Prostate gland (tissue), 2 donors: Measurements from ENCODE around the gene LHPP. TPM values are rescaled to one million over a fixed set of nuclear protein-coding genes. Genes with fewer than 3 reads are reported as not detected.

Source experiments
- DNase-seq: peaks from one replicate; pipeline ENCODE4 v3.0.0-alpha.2; 2019; ENCODE audit warnings: low spot score
- H3K27ac ChIP-seq, 2 donors: fragments of 200-600 bp; sonication (generic); 2 replicates each; pipeline ENCODE4 v1.5.1; 2017 to 2019
- H3K27me3 ChIP-seq: fragments of 200-600 bp; sonication (generic); replicated peaks from 2 replicates; pipeline ENCODE4 v1.5.1; 2019; ENCODE audit not compliant: insufficient read depth
- H3K36me3 ChIP-seq, 2 donors: fragments of 200-600 bp; sonication (generic); 1 replicate in 1 of 2; 2 replicates in 1 of 2; pipeline versions ENCODE4 v1.5.1 to v1.8.1; 2017 to 2019
- H3K4me1 ChIP-seq: fragments of 200-600 bp; sonication (generic); replicated peaks from 2 replicates; pipeline ENCODE4 v1.5.1; 2019
- H3K4me3 ChIP-seq, 2 donors: fragments of 200-600 bp; sonication (generic); 2 replicates each; pipeline ENCODE4 v1.5.1; 2017 to 2019
- H3K9me3 ChIP-seq: fragments of 200-600 bp; sonication (generic); 2 replicates; pipeline ENCODE4 v1.5.1; 2017
- CTCF ChIP-seq, 4 experiments: fragments of 200-600 bp in 2 of 4; fragments of 450-650 bp in 2 of 4; sonication (generic) in 2 of 4; IDR thresholded peaks; 1 replicate in 3 of 4; 2 replicates in 1 of 4; pipeline ENCODE4 v1.5.1; 2016 to 2019; ENCODE audit warnings: antibody characterized with exemption in 4 of 4, mild to moderate bottlenecking in 2 of 4, moderate library complexity in 2 of 4
- POLR2A ChIP-seq: fragments of 450-650 bp; IDR thresholded peaks from one replicate; pipeline ENCODE4 v1.6.1; 2016; ENCODE audit warnings: antibody characterized with exemption, mild to moderate bottlenecking
- POLR2AphosphoS5 ChIP-seq: sonication (generic); formaldehyde crosslinking; IDR thresholded peaks from one replicate; pipeline ENCODE4 v1.6.1; 2017; ENCODE audit warnings: antibody characterized with exemption
- WGBS: methylation state at CpG from one replicate; pipeline ENCODE4 v1.1.5; 2018; 5-methylcytosine and 5-hydroxymethylcytosine counted together
- intact Hi-C: fragments of 100-400 bp; cut with DNase I; formaldehyde crosslinking; loops from one replicate; pipeline ENCODE4 v1.14.2; 2022
- total RNA-seq, 2 donors: library from RNA; depleted of rRNA; stranded (reverse); fragments of >200 nt; gene quantifications; one replicate each; pipeline ENCODE4 v1.1.0, GENCODE V29; 2016

The LHPP gene
- total RNA-seq, 2 donors from 2014 or later, result 21.9 to 43.3 TPM

GRCh38 chr10:124525751-124526600, 64.4 kb downstream of the LHPP start:
- no peak overlapping the region for H3K4me3 ChIP-seq
- WGBS, result 91% methylated on average over 20 of the region's 20 CpGs
- TF ChIP-seq CTCF (IDR thresholded peaks at IDR 0.05) (no peak), POLR2AphosphoS5 (no peak), POLR2A (no peak)
- H3K27me3 ChIP-seq, result no peaks in the 10 kb centered on the region
- no peaks in the 10 kb centered on the region for H3K4me1 ChIP-seq
- H3K27ac ChIP-seq, result no peak overlapping the region
- DNase-seq, result no peak
- H3K36me3 ChIP-seq, result no peaks in the 10 kb centered on the region
- no peaks in the 10 kb centered on the region for H3K9me3 ChIP-seq
- intact Hi-C loops, result no loop called here

- H3K27me3 ChIP-seq, result no peaks in the 10 kb centered on the region
- no peak for TF ChIP-seq POLR2AphosphoS5
- TF ChIP-seq POLR2A, result no peak
- TF ChIP-seq CTCF (IDR thresholded peaks at IDR 0.05), result no peak
- 82% methylated on average over 17 of the region's 17 CpGs for WGBS
- H3K9me3 ChIP-seq, result no peaks in the 10 kb centered on the region
- H3K4me1 ChIP-seq, result no peaks in the 10 kb centered on the region
- no peak overlapping the region for H3K27ac ChIP-seq
- intact Hi-C loops, result no loop called here
- H3K36me3 ChIP-seq, result no peaks in the 10 kb centered on the region
- H3K4me3 ChIP-seq, result no peak overlapping the region
- DNase-seq, result no peak
Observed at GRCh38 chr10:124526621-124527267, 65.1 kb downstream of the LHPP start.

- DNase-seq, result no peak
- 90% methylated on average over 11 of the region's 11 CpGs for WGBS
- intact Hi-C loops, result no loop called here
- Histone ChIP-seq H3K4me1 (no peaks in the 10 kb centered on the region), H3K36me3 (no peaks in the 10 kb centered on the region), H3K4me3 (no peak overlapping the region), H3K27ac (no peak overlapping the region), H3K9me3 (no peaks in the 10 kb centered on the region), H3K27me3 (no peaks in the 10 kb centered on the region)
- no peak for TF ChIP-seq POLR2AphosphoS5
- no peak for TF ChIP-seq CTCF (IDR thresholded peaks at IDR 0.05)
- no peak for TF ChIP-seq POLR2A
Observed at GRCh38 chr10:124527874-124528395, 66.3 kb downstream of the LHPP start.

- WGBS, result 55% methylated on average over 17 of the region's 17 CpGs
- H3K4me1 ChIP-seq, result no peaks in the 10 kb centered on the region
- H3K36me3 ChIP-seq, result no peaks in the 10 kb centered on the region
- H3K4me3 ChIP-seq, result no peak overlapping the region
- H3K9me3 ChIP-seq, result no peaks in the 10 kb centered on the region
- no peaks in the 10 kb centered on the region for H3K27me3 ChIP-seq
- no peak for DNase-seq
- H3K27ac ChIP-seq, result no peak overlapping the region
- intact Hi-C loops, result loop anchor here (2.0 kb wide), 1 partner anchor 297 kb away; no protein-coding TSS in a partner anchor
- TF ChIP-seq POLR2AphosphoS5, result no peak
Observed at GRCh38 chr10:124529661-124530214, 68.1 kb downstream of the LHPP start.

- no peak overlapping the region for H3K27ac ChIP-seq
- H3K4me3 ChIP-seq, result no peak overlapping the region
- H3K27me3 ChIP-seq, result no peaks in the 10 kb centered on the region
- no peaks in the 10 kb centered on the region for H3K4me1 ChIP-seq
- intact Hi-C loops, result loop anchor here (2.0 kb wide), 1 partner anchor 297 kb away; no protein-coding TSS in a partner anchor
- TF ChIP-seq POLR2A, result no peak
- TF ChIP-seq POLR2AphosphoS5, result peak; percentile 52
- TF ChIP-seq CTCF (IDR thresholded peaks at IDR 0.05), result peak; percentile 72 to 92 (median 76)
- no peaks in the 10 kb centered on the region for H3K9me3 ChIP-seq
- WGBS, result 12% methylated on average over 14 of the region's 18 CpGs
- DNase-seq, result peak; percentile 72
- H3K36me3 ChIP-seq, result no peaks in the 10 kb centered on the region
Observed at GRCh38 chr10:124530215-124530665, 68.6 kb downstream of the LHPP start.
